Large intestine (tissue), 3 donors: ENCODE measurements around the gene ZBTB47. TPM values are rescaled to one million over a fixed set of nuclear protein-coding genes. Genes with fewer than 3 reads are reported as not detected.
A peak's percentile ranks its signal among the peaks of the same experiment; 100 is the strongest.

Source experiments
- DNase-seq, 2 donors: peaks; one replicate each; pipeline versions ENCODE4 v3.0.0 to v3.0.0-alpha.2; 2013
- H3K27ac ChIP-seq: one replicate; pipeline ENCODE4 v1.5.1; 2013; ENCODE audit warnings: low read length
- H3K27me3 ChIP-seq: 2 replicates; pipeline ENCODE4 v1.6.1; 2013; ENCODE audit warnings: low read length; ENCODE audit not compliant: control insufficient read depth, insufficient read depth
- H3K36me3 ChIP-seq: 2 replicates; pipeline ENCODE4 v1.6.1; 2013; ENCODE audit warnings: low read length; ENCODE audit not compliant: control insufficient read depth, insufficient read depth
- H3K4me1 ChIP-seq: one replicate; pipeline ENCODE4 v1.6.1; 2013; ENCODE audit warnings: low read length; ENCODE audit not compliant: control insufficient read depth, insufficient read depth
- H3K4me3 ChIP-seq: one replicate; pipeline ENCODE4 v1.5.1; 2013; ENCODE audit warnings: low read length
- H3K9me3 ChIP-seq: one replicate; pipeline ENCODE4 v1.6.1; 2013; ENCODE audit warnings: mild to moderate bottlenecking, low read depth, low read length, moderate library complexity; ENCODE audit not compliant: control insufficient read depth
- WGBS: methylation state at CpG from one replicate; pipeline ENCODE4 v1.1.5; 2013; ENCODE audit warnings: low lambda C conversion rate; ENCODE audit not compliant: insufficient coverage; 5-methylcytosine and 5-hydroxymethylcytosine counted together
- polyA plus RNA-seq: library from polyadenylated mRNA; unstranded; fragments of 120-200 nt; gene quantifications from one replicate; pipeline ENCODE4 v1.2.1, GENCODE V29; 2013

The ZBTB47 gene
- polyA plus RNA-seq, 1 donor: 12.5 TPM

DNA sequence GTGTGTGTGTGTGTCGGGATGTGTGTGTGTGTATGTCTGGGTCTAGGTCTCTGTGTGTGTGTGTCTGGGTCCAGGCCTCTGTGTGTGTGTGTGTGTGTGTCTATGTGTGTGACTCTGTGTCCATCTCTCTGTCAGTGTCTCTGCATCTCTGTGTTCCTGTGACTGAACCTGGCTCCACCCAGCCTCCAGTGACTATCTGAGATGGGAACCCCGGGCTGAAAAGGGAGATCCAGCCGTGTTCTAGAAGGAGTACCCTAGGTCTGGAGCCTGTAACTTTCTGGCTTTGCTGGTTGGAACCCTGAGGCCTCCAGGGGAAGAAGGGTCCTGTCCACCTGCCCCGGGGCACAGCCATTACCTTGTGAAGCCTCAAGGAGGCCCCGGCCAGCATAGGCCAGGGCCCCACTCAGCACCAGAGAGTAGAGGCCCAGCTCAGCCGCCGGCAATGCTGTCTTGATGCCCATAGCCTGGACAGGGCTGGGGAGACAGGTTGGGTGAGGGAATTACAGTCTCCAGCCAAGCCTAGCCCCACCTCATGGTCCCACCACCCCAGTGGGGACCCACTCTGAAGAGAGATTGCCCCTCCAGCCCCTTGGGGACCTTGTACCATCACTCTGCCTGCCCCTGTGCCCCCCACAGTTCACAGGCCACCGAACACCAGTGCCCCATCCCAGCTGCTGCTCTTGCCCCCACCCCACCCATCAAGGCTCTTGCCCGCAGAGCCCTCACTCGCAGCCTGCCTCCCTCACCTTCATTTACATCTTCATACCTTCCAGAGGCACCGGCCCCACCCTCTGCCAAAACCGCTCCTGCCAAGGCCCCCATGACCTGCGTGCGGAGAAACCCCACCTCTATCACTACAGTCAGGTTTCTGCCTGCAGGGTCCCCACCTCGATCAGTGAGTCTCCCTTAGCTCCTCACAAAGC, 47.1 kb downstream of the ZBTB47 start:
- 80% methylated on average over 1 of the region's 15 CpGs for WGBS

DNA sequence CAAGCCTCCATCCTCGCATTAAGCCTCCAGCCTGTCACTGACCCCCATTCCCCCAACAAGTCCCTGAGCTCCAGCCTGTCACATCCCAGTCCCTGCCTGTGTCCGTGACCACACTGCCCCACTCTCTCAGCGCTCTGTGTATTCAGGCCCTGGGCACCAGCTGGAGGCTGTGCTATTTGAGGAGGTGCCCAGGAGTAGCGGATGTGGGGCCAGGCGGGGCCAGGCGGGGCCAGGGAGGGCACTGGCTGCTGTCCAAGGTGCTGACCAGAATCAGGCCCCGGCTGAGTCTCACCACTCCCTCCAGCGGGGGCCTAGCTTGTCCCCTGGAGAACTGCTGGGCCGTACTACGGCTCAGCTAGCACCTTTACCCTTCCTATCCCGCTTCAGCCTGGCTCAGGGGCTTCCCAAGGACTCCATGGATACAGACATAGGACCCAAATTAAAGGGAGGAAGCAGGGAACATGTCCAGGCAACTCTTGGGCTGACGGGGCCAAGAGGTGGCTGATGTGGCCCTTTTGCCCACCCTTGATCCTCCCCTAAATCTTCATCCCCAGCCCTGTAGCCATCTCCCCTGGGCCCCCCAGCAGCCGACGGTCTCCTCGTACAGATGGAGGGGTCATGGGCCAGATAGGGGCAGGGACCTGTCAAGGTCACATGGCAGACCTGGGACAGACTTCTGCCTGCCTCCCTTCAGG, 48.0 kb downstream of the ZBTB47 start:
- H3K9me3 ChIP-seq: no peaks in the 10 kb centered on the region
- peaks cover 4% of the 10 kb centered on the region for H3K27me3 ChIP-seq
- H3K4me1 ChIP-seq: no peaks in the 10 kb centered on the region
- WGBS: 0% methylated on average over 3 of the region's 15 CpGs
- no peak overlapping the region for H3K4me3 ChIP-seq
- H3K36me3 ChIP-seq: no peaks in the 10 kb centered on the region
- DNase-seq: peak in 1 of 2 donors; percentile 25
- H3K27ac ChIP-seq: no peak overlapping the region

More for the DNA sequence above, 47.1 kb downstream of the ZBTB47 start:
- peaks cover 6% of the 10 kb centered on the region for H3K27me3 ChIP-seq
- H3K4me3 ChIP-seq: no peak overlapping the region
- H3K36me3 ChIP-seq: no peaks in the 10 kb centered on the region
- no peak overlapping the region for H3K27ac ChIP-seq
- no peaks in the 10 kb centered on the region for H3K4me1 ChIP-seq
- H3K9me3 ChIP-seq: no peaks in the 10 kb centered on the region
- DNase-seq: no peak

DNA sequence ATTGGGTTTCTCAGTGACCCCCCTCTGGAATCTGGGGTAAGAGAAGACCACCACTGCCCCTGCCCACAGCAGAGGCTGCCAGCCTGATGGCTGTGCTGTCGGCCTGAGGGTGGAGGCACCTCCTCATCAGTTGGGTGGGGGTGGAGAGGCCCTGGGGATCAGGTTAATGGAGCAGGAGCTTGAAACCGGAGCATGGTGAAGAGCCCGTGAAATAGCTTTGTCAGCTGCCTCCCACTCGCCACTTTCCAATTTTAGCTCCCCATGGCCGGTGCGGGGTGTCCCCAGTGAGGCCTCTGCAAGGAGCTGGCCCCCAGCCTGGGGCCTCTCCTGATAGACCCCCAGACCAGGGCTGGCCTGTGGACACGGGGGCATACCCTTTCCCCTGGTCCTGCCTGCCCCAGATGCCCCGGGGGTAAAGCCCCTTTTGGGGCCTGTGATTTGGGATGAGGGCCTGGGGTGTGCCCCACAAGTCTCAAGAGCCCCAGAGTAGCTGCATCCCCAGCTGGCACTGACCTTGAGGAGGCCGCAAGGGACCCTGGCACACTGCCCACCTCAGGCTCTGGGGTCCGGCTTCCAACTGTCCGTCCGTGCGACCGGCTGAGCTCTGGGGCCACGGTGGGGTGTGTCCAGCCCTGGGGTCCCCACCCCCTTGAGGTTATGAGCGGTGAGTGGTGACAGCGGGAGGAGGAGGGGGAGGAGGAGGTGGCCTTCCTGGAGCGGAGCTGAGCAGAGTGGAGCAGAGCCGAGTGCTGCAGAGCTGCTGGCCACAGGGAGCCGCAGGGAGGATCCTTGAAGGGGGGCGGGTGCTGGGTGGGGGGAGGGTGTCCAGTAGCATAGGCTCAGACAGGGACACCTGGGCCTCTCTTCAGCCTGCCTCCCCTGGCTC, 48.8 kb downstream of the ZBTB47 start, which contains the start of gene HHATL:
TSS of gene HHATL (minus strand) at position 733 of the 886 bp plus-strand sequence. CDS start 1,972 bp downstream, outside the sequence.
- no peaks in the 10 kb centered on the region for H3K36me3 ChIP-seq
- H3K4me3 ChIP-seq: no peak within 1 kb of the TSS
- no peak within 1 kb of the TSS for H3K27ac ChIP-seq
- no peaks in the 10 kb centered on the region for H3K9me3 ChIP-seq
- H3K27me3 ChIP-seq: peaks cover 4% of the 10 kb centered on the region
- no peaks in the 10 kb centered on the region for H3K4me1 ChIP-seq
- WGBS: no CpG with 5 or more reads among the region's 21 CpGs
- no peak for DNase-seq

DNA sequence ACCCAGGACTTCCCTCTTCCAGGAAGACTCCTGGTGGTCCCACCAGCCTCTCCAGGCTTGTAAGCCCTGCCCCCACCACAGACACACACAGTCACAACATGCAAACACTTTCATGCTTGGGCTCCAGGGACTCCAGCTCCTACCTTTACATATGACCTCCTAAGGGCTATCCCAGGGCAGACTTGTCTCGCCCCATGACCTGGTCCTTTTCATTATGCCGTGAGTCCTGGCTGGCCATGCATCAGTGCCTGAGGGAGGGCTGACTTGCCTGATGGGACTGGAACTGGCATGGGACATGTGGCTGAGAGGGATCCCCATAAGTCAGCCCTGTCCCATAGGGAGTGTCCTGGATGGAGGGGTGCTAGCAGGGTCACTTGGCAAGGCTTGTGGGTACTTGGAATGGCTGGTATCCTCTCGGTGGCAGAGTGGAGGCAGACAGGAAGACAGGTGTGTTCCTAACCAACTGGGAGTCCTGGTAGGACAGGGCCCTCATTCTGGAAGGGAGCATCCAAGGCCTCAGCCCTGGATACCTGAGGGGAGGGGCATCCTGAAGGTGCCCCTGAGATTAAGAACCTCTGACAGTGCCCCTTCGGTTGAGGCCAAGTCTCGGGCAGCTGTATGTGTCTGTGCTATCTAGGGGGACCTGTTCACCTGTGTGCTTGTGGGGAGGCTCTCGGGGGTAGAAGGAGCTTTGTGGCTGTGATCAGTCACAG, 49.6 kb downstream of the ZBTB47 start:
- no peak for DNase-seq
- H3K27ac ChIP-seq: no peak overlapping the region
- WGBS: no CpG with 5 or more reads among the region's 6 CpGs
- H3K4me3 ChIP-seq: no peak overlapping the region
- H3K9me3 ChIP-seq: no peaks in the 10 kb centered on the region
- no peaks in the 10 kb centered on the region for H3K36me3 ChIP-seq
- peaks cover 4% of the 10 kb centered on the region for H3K27me3 ChIP-seq
- H3K4me1 ChIP-seq: no peaks in the 10 kb centered on the region

DNA sequence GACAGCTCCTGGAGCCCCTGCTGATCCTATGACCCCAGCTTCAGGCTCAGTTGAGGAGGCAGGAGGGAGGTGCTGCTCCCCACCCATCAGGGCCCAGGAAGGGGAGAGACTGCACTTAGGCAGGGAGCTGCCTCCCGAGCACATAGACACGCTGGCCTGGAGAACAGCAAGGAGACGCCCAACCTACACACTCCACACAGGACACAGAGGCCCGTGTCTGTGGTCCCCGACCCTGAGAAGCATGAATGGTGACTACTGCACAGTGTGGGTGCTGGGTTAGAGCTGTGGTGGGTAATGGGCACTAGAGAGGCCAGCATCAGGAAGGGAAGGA, 50.2 kb downstream of the ZBTB47 start:
- H3K36me3 ChIP-seq: no peaks in the 10 kb centered on the region
- H3K27ac ChIP-seq: no peak overlapping the region
- H3K4me1 ChIP-seq: no peaks in the 10 kb centered on the region
- no CpG with 5 or more reads among the region's 5 CpGs for WGBS
- DNase-seq: no peak
- no peak overlapping the region for H3K4me3 ChIP-seq
- peaks cover 2% of the 10 kb centered on the region for H3K27me3 ChIP-seq
- H3K9me3 ChIP-seq: no peaks in the 10 kb centered on the region

DNA sequence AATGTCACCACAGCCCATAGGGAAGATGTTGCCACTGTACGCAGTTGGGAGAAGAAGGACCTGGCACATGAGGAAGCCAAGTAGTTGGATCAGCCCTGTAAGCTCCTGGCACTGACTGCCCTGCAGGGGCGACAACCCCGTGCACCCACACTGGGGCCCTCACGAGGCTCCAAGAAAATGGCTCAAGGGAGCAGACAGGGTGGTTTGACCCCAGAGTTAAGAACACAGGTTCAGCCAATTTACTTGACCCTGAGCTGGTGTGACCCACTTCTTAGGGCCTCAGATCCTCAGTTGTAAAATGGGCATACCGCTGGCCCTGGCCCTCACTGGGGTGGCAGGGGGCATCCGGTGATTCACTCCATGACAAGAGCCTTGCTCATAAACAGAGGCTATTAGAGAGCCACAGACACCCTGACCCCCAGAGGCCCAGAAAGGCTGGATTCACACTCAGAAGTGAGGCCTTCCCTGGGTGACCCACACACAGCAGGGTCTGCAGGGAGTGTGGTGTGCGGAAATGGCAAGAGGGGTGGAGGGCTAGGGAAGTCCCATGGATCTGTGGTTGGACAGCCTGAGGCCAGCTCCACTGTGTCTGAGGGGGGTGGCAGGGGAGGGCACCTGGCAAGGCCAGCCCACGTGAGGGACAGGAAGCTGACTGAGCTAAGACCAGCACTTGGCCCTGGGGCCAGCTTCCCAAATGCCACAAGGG, 50.8 kb downstream of the ZBTB47 start:
- no CpG with 5 or more reads among the region's 8 CpGs for WGBS

DNA sequence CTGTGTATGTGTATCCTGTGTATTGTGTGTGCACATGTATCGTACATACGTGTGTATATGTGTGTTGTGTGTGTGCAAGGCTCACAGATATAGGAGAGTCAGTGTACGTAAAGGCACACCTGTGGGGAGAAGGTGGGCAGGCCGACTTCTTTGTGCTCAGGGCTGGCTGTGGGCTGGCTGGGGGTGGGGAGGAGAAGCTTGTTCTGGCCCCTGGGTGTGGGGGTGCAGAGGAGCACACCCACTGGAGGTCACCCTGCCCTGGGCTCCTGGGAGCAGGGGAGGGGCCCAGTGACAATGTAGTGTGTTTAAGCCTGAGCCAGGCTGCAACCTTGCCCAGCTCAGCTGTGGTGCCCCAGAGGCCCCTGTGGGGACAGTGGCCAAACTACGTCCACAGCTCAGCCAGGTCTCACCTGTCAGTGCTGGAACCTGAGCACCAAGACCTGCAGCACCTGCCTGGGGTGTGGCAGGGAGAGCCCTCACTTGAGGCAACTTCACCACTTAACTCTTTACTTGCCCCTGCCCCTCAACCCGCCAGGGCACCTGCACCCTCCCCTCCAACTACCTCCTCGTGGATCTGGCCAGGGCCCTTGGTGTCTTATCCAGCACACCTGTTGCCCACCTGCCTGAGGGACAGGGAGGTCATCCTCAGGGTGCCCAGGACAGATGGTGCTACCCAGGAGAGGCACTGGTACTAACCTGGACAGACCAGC, 51.7 kb downstream of the ZBTB47 start:
- no peaks in the 10 kb centered on the region for H3K36me3 ChIP-seq
- H3K4me1 ChIP-seq: no peaks in the 10 kb centered on the region
- no peaks in the 10 kb centered on the region for H3K9me3 ChIP-seq
- no peak for DNase-seq
- no peak overlapping the region for H3K27ac ChIP-seq
- no peaks in the 10 kb centered on the region for H3K27me3 ChIP-seq
- no peak overlapping the region for H3K4me3 ChIP-seq
- 40% methylated on average over 1 of the region's 7 CpGs for WGBS

More for the DNA sequence above, 50.8 kb downstream of the ZBTB47 start:
- Histone ChIP-seq H3K9me3 (no peaks in the 10 kb centered on the region), H3K27ac (no peak overlapping the region), H3K4me1 (no peaks in the 10 kb centered on the region), H3K36me3 (no peaks in the 10 kb centered on the region), H3K4me3 (no peak overlapping the region), H3K27me3 (no peaks in the 10 kb centered on the region)
- no peak for DNase-seq

DNA sequence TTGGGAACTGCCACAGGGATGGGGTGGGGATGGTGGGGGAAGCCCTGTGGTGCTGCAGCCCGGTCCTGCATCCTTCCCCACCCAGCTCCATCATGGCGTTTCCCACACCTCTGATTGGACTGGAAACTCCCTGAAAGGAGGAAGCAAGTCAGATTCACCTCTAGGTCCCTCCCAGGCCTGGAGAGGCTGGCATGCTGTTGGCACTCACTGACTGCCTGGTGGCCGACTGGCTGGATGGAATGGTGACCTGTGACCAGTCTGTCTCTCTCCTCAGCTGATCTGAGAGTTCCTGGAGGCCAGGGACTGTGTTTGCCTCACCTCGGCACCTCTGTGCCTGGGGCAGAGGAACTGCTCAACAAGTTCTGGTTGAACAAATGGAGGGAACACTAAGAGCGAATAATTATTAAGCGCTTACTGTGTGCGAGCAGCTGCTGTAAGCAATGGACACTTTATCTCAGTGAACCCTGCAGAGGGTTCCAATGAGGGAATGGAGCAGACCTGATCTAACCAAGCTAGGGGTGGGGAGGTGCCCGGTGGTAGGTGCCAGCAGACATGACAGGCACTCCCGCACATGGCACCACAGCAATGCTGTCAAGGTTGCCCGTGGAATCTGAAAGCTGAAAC, 52.6 kb downstream of the ZBTB47 start:
- H3K27ac ChIP-seq: no peak overlapping the region
- H3K9me3 ChIP-seq: no peaks in the 10 kb centered on the region
- no peaks in the 10 kb centered on the region for H3K27me3 ChIP-seq
- H3K36me3 ChIP-seq: no peaks in the 10 kb centered on the region
- DNase-seq: no peak
- H3K4me3 ChIP-seq: no peak overlapping the region
- WGBS: no CpG with 5 or more reads among the region's 10 CpGs
- no peaks in the 10 kb centered on the region for H3K4me1 ChIP-seq
